IPS-18c (cell line): Measurements from ENCODE around the gene PGAM1.
"Not testable (repeated sequence)": the region's sequence is repeated elsewhere in the genome, so short reads cannot be mapped to it uniquely, and the experiment has no call there.

Source experiments
- H3K4me3 ChIP-seq: 2 replicates; pipeline ENCODE4 v1.7.0; 2013; ENCODE audit warnings: low read depth, mild to moderate bottlenecking, low read length, moderate library complexity; ENCODE audit not compliant: insufficient read depth
- H3K9me3 ChIP-seq: one replicate; pipeline ENCODE4 v1.6.1; 2013; ENCODE audit warnings: mild to moderate bottlenecking, low read length, moderate library complexity; ENCODE audit not compliant: control insufficient read depth, insufficient read depth

PGAM1 gene

GRCh38 chr10:97404044-97404443 lies 21.9 kb upstream of the PGAM1 start:
- Histone ChIP-seq H3K4me3 (no peak overlapping the region), H3K9me3 (no peaks in the 10 kb centered on the region)

GRCh38 chr10:97406064-97406463 lies 19.9 kb upstream of the PGAM1 start:
- Histone ChIP-seq H3K4me3 (no peak overlapping the region), H3K9me3 (no peaks in the 10 kb centered on the region)

- not testable (repeated sequence) for H3K9me3 ChIP-seq, H3K4me3 ChIP-seq
These were observed 19.5 kb upstream of the PGAM1 start for GRCh38 chr10:97406483-97406882.

GRCh38 chr10:97407211-97407951 lies 18.6 kb upstream of the PGAM1 start:
- Histone ChIP-seq H3K9me3 (no peaks in the 10 kb centered on the region), H3K4me3 (peak overlapping the region; percentile 38; the same call in 1 of the 2 replicates)

- H3K9me3 ChIP-seq: no peaks in the 10 kb centered on the region
- no peak overlapping the region for H3K4me3 ChIP-seq
These were observed 18.1 kb upstream of the PGAM1 start for GRCh38 chr10:97407952-97408248.

- no peak overlapping the region for H3K4me3 ChIP-seq
These were observed 17.4 kb upstream of the PGAM1 start for GRCh38 chr10:97408496-97408992.

GRCh38 chr10:97411406-97411805 lies 14.6 kb upstream of the PGAM1 start:
- no peak overlapping the region for H3K4me3 ChIP-seq
- no peaks in the 10 kb centered on the region for H3K9me3 ChIP-seq

More at GRCh38 chr10:97408496-97408992, 17.4 kb upstream of the PGAM1 start:
- no peaks in the 10 kb centered on the region for H3K9me3 ChIP-seq

- H3K4me3 ChIP-seq: no peak overlapping the region
- no peaks in the 10 kb centered on the region for H3K9me3 ChIP-seq
These were observed 13.1 kb upstream of the PGAM1 start for GRCh38 chr10:97412891-97413304.

- H3K9me3 ChIP-seq: no peaks in the 10 kb centered on the region
- H3K4me3 ChIP-seq: no peak overlapping the region
These were observed 9.4 kb upstream of the PGAM1 start for GRCh38 chr10:97416565-97416964.

- H3K4me3 ChIP-seq: not testable (repeated sequence)
These were observed 2.3 kb upstream of the PGAM1 start for GRCh38 chr10:97423757-97424098.

GRCh38 chr10:97426776-97427570 lies 982 bp downstream of the PGAM1 start:
- Histone ChIP-seq H3K4me3 (peak overlapping the region; percentile 77), H3K9me3 (no peaks in the 10 kb centered on the region)

More at GRCh38 chr10:97423757-97424098, 2.3 kb upstream of the PGAM1 start:
- H3K9me3 ChIP-seq: not testable (repeated sequence)

GRCh38 chr10:97427571-97428179 lies 1.7 kb downstream of the PGAM1 start:
- Histone ChIP-seq H3K9me3 (no peaks in the 10 kb centered on the region), H3K4me3 (peak overlapping the region; percentile 77)

GRCh38 chr10:97428572-97428981 lies 2.6 kb downstream of the PGAM1 start:
- Histone ChIP-seq H3K4me3 (peak overlapping the region; percentile 46), H3K9me3 (no peaks in the 10 kb centered on the region)

- Histone ChIP-seq H3K9me3 (no peaks in the 10 kb centered on the region), H3K4me3 (no peak overlapping the region)
These were observed 8.1 kb downstream of the PGAM1 start for GRCh38 chr10:97434055-97434454.

GRCh38 chr10:97434557-97434956 lies 8.6 kb downstream of the PGAM1 start:
- H3K9me3 ChIP-seq: no peaks in the 10 kb centered on the region

GRCh38 chr10:97435211-97435610 lies 9.2 kb downstream of the PGAM1 start:
- H3K9me3 ChIP-seq: no peaks in the 10 kb centered on the region

More at GRCh38 chr10:97434557-97434956, 8.6 kb downstream of the PGAM1 start:
- H3K4me3 ChIP-seq: no peak overlapping the region

GRCh38 chr10:97442277-97442676 lies 16.3 kb downstream of the PGAM1 start:
- Histone ChIP-seq H3K4me3 (no peak overlapping the region), H3K9me3 (no peaks in the 10 kb centered on the region)

More at GRCh38 chr10:97435211-97435610, 9.2 kb downstream of the PGAM1 start:
- no peak overlapping the region for H3K4me3 ChIP-seq

GRCh38 chr10:97444212-97444611 lies 18.2 kb downstream of the PGAM1 start:
- H3K9me3 ChIP-seq: no peaks in the 10 kb centered on the region

More at GRCh38 chr10:97444212-97444611, 18.2 kb downstream of the PGAM1 start:
- H3K4me3 ChIP-seq: no peak overlapping the region
